HG02571 (cell line): ENCODE data around the gene TTC33.

ENCODE experiments used
- ATAC-seq: cut with Tn5 transposase; IDR thresholded peaks from one replicate; pipeline ENCODE4 v1.9.1; 2021; ENCODE audit warnings: mild to moderate bottlenecking, moderate library complexity; ENCODE audit not compliant: unreplicated experiment

TTC33 gene

DNA sequence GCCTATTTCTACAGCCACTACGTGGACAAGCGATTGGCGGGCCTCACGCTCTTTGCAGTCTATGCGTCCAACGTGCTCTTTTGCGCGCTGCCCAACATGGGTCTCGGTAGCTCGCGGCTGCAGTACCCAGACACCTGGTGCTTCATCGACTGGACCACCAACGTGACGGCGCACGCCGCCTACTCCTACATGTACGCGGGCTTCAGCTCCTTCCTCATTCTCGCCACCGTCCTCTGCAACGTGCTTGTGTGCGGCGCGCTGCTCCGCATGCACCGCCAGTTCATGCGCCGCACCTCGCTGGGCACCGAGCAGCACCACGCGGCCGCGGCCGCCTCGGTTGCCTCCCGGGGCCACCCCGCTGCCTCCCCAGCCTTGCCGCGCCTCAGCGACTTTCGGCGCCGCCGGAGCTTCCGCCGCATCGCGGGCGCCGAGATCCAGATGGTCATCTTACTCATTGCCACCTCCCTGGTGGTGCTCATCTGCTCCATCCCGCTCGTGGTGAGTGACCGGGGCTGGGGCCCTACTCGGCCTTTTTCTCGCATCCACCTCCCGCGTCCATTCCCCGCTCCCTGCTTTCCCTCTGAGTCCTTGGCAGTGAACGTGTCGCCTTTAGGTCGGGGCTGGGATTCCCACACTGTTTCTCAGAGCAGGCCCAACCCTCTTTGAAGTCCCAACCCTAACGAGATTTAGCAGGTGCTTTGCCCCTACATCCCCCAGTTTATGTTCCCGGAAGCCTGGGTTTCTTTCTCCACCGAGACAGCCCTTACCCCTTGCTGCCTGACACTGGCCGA lies 74.2 kb downstream of the TTC33 start:
- ATAC-seq, result no peak

DNA sequence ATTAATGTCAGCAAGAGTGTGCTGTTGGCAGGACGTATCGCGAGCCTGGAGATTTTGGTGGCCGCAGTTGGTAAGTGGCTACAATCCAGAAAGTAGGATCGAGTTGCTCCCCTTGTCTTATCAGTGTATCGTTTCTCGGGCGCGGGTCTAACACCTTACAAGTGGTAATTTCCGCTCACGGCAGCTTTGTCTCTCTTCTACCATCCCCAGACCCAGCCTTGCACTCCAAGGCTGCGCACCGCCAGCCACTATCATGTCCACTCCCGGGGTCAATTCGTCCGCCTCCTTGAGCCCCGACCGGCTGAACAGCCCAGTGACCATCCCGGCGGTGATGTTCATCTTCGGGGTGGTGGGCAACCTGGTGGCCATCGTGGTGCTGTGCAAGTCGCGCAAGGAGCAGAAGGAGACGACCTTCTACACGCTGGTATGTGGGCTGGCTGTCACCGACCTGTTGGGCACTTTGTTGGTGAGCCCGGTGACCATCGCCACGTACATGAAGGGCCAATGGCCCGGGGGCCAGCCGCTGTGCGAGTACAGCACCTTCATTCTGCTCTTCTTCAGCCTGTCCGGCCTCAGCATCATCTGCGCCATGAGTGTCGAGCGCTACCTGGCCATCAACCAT lies 74.9 kb downstream of the TTC33 start:
- ATAC-seq, result no peak

DNA sequence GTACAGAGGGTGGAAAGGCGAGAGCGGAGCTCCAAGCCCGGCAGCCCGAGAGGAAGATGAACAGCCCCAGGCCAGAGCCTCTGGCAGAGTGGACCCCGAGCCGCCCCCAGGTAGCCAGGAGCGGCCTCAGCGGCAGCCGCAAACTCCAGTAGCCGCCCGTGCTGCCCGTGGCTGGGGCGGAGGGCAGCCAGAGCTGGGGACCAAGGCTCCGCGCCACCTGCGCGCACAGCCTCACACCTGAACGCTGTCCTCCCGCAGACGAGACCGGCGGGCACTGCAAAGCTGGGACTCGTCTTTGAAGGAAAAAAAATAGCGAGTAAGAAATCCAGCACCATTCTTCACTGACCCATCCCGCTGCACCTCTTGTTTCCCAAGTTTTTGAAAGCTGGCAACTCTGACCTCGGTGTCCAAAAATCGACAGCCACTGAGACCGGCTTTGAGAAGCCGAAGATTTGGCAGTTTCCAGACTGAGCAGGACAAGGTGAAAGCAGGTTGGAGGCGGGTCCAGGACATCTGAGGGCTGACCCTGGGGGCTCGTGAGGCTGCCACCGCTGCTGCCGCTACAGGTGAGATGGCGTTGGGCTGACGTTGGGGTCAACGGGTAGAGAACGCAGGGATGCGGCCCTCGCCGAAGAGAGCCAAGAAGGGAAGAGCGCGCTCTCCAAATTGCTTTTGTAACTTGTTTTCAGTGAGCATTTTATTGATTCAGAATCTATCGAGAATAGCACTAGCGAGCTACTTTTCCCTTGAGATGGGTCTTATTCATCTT lies 75.7 kb downstream of the TTC33 start, which contains the start of gene PTGER4:
TSS of gene PTGER4 (plus strand) at position 3 of the 769 bp plus-strand sequence. CDS start 1,079 bp downstream, outside the sequence.
- peak; percentile 33 for ATAC-seq

DNA sequence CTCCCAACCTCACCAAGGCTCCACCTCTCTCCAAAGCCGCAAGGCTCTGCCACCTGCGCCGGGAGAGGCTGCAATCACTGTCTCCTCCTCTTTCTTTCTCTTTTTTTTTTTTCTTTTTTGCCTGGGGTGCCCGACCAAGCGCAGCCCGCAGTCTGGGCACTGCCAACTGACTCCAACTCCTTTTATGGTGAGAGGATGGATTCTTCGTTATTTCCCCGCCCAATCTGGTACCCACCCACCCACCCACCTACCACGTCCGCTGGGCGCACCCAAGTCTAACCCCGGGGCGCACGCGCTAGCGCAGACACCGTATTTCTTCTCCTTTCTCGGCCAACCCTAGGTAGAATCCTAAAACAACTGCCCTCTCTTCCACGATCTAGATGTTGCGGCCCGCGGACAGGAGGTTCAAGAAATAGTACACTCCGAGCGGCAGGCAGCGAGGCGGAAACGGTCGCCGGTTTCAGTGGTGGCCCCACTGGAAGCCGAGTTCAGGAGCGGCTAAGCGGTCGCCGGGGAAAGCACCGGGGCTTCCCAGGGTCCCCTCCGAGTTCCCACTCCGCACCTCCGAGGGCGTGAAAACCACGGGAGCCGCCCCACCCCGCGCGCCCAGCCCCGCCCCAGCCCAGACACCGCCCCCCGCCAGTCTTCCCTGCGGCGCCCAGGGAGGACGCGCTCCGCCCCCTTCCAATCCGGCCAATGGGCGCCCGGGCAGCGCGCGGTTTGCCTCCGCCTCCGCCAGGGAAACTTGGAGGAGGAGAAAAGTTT lies 76.4 kb downstream of the TTC33 start:
- ATAC-seq, result peak; percentile 80

DNA sequence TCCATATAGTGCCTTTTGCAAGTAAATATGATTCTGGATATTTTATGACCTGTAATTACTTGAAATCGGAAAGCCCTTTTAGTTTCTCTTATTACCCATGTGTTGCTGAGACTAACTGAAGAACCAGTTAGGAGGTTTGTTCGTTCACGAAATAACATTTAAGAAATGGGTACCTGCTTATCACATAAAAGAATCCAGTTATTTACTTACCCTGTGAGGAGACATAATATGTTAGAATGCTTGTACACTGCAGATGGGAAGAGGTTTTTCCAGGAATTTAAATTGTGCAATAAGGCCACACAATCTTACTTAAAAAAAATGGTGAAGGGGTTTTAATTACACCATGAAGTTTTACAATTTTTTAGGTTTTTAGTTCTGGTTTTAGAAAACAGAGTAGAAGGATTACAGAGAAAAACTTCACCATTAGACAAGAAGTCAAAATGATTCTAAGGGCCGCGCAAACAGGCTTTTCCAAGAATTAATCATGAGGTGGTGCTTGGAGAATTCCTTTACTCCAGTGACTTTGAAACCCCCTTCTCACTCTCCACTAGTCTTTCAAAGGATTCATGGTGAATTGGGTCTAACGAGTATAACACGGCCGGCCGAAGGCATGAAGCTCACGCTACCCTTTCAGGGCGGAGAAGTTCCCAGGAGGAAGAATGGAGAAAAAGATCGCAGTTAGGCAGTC lies 77.2 kb downstream of the TTC33 start:
- ATAC-seq, result no peak

DNA sequence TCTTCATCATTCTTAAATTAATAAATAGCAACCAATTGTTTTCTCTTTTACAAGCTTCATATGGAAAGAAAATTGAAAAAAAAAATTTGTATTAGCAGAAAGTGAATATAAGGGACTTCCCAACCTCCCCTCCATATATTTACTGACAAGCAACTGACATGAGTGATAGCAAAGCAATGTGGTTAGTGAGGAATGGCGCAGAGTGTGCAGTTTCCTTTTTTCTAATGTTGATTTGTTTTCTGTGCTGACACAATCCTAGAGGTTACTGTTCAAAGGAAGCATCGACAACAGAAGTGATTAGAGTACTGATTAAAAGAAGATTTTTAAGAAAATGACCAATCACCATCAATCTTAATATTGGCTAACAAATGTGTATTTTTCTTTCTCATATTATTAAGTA lies 77.7 kb downstream of the TTC33 start:
- no peak for ATAC-seq

DNA sequence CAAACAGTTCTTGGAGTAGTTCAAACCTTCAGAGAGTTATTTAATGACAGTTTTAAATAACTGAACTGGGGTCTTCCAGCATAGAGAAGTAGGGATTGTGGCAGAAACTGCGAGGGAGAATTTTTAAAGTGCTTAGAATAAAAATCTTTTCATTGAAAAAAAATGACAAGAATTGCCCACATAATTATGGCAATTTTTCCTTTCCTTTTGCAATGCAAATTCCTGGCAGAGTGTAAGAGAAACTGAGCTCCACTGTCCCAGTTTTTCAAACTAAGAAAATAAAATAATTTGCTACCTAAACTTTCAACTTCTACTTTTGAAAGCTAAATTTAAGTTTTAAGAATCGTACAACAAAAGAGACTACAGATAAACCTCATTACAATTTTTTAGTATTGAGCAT lies 78.3 kb downstream of the TTC33 start:
- ATAC-seq, result no peak

DNA sequence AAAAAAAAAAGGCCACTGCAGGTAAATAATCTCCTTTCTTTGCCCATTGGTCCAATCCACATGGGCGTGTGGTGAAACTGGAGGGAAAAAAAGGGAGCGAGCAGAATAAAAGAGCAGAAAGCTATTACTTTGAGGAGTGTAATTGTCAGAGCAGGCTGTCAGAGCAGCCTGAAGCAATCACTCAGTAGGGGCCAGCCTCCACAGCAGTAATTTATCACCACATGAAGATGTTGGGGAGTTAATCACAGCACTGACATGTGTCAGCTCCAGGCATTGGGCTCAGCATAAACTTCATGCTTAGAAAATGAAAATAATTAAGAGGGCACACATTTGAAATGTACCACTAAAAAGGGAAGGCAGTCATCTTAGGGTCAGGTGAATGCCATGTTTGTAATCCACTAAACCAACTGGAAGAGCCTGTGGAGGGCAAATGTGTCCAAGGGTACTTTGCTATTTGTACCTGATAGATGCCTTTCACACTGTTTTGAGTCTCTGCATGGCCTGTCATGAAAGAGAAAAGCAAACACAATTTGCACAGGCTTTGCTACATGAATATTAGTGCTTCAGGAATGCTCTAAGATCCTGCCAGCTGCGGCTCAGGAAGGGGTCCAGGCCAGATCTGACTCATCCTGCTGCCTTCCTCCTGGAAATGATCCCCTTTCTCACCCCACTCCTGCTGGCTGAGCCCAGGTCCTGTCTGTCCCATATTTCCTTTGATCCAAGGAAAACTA lies 79.0 kb downstream of the TTC33 start:
- no peak for ATAC-seq

DNA sequence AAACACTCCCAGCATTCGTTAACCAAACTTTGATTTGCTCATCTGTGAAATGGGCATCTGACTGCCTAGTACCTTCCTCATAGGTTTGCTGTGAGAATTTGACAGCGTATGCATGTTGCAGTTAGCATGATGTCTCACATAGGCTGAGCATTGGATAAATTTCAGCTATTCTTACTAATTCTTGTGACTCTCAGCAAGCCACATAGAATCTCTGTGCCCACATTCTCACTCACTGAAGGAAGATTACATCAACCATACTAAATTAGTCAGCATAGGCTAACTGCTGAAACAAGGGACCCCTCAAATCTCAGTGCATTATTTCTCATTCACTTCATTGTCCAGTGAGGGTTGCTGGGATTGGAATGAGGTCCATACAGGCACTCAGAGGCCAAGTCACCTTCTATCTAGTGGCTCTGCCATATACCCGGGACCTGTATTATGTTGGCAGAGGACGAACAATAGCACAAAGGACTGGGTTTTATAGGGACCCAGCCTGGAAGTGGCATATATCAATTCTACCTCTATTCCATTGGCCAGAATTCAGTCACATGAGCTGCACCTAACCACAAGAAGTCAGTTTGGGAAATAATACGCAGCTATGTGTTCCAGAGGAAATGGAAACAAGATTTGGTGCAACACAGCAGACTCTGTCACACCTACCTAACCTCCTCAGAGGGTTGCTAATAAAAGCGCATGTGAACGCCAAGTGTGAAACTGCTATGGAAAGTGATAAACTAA lies 80.2 kb downstream of the TTC33 start:
- ATAC-seq, result no peak

DNA sequence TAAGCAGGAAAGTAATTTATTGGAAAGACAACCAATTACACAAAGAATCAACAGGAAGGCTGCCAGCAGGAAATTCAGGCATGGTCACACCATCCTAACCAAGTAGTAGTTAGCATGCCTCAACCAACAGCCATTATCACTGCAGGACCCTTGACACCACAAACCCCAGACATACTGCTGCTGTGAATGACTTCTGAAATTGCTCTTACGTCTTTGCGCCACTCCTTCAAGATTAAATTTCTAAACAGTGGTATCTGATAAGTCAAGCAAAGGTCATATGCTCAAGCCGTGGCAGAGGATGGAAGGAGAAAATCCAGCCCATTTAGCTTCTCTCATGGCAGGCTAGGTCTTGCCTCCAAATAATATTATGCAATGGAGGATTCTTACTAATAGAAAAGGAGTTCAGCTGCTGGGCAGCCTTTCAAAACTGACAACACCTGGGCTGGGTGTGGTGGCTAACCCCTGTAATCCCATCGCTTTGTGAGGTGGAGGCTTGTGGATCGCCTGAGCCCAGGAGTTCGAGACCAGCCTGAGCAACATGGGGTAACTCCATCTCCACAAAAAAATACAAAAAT lies 81.0 kb downstream of the TTC33 start:
- ATAC-seq, result no peak

DNA sequence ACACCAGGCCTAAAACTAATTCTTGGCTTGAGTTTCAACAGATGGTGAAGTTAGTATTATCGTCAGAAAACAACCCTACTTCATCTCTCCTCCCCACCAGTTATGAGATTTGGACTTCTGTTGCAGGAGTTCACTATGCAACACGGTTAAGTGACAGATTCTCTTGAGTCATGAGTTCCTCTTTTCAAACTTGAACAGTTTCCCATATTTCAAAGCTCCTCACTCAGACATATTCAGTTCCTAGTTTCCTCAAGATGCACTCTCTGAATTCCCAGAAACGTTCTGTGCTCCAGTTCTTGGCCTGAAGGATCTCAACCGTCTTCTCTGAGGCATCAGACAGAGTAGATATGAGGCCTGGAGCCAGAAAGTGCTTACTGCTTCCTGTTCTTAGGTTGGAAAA lies 83.3 kb downstream of the TTC33 start:
- no peak for ATAC-seq

DNA sequence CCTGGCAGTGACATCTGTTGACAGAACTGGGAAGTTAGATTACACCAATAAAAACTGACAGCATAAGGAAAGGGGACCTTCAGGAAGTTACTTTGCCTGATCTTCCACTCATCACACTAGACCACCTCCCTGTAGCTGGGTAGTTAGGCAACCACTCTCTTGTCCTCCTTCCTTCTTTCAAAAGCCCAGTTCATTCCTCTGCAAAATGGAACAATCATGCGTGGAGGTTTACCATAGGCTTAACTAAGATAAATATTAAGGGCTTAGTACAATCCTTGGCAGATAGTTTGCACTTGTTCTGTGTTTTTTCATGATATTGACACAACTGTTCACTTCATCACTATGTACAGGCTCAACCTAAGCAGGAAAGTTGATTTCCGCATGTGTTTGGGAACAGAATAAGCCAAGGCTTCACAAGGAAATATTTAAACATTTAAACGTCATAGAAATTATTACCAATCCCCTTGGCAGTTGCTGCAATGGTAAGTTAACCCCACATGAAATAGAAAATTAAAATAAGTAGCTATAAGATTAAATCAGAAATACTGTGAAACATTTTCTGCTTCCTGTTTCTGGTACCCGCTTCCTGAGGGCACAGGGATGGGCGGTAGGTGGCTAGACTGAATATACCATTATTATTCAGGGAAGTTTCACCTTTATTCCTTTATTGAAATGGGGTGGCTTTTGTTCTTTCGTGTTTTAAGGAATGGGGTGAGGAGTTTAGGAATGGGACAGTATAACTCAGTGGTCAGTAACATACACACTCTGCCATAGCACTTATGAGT lies 86.0 kb downstream of the TTC33 start:
- ATAC-seq, result no peak

DNA sequence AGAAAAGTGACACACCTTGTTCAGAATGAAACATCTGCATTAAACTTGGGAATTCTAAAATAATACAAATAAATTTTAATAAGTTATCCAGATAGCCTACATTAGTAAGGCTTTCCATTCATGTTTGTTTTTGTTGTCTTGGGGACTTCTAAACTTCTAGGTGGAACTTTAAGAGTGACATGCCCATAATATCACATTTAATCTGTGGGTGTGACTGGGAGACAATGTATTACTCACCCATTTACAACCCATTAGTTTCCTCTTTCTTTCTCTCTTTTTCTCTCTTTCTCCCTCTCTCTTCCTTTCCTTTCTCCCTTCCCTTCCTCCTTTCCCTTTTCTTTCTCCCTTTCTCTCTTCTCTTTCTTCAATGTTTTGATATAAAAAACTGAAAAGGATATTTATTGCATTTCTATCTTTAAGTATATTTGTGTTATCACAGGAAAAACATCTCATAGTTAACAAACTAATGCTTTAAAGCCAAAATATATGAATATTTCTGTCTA lies 88.5 kb downstream of the TTC33 start:
- no peak for ATAC-seq

DNA sequence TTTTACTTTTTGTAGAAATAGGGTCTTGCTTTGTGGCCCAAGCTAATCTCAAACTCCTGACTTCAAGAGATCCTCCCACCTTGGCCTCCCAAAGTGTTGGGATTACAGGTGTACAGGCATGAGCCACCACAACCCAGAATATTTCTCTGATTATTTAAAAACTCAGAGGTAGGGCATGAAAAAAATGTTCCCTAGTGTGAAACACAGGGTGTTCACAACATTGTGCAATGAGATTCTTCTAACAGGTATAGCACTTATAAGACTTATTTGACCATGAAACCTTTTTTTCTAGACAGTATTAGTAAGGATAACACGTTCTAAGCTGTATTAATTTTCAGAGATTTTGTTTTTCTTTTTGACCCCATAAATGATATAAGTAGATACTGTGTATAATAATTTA lies 89.1 kb downstream of the TTC33 start:
- ATAC-seq, result no peak

DNA sequence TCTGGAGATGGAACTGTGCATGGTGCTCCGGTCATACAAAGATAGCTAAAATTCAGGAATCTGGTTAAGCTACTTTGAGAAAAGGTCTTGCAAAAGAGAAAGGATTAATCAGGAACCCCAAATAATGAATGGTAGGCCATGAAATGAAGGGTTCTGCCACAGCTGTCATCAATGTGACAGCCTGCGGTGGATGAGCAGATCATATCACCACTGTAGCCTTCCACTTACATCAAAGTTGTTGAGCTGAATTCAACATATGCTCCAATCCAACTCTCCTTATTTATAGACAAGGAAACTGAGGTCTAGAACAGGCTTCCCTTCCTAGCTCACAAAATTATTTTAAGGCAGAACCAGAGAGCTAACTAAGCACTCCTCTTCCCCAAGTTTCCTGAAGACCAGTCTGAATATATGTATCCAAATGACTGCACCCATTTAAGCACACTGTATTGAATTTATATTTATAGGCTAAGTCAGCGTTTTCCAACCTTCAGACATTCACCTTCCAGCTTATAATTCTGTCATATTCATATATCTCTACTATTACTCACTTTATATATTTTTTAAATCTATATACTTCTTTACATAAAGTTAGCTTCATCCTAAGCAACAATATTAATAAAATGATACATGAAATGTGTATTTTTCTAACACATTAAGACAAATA lies 90.0 kb downstream of the TTC33 start:
- ATAC-seq, result no peak

DNA sequence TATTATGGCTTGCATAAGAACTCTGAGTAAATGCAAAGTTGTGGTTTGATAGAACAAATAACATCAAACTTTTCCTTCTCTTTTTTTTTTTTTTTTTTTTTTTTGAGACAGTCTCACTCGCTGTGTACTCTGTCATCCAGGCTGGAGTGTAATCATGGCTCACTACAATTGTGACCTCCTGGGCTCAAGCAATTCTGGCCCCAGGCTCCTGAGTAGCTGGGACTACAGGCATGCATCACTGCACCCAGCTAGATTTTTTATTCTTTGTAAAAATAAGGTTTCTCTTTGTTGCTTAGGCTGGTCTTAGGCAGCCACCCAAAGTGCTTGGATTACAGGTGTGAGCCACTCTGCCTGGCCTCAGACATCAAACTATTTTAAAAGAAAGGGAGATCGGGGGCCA lies 95.0 kb downstream of the TTC33 start:
- ATAC-seq, result no peak

DNA sequence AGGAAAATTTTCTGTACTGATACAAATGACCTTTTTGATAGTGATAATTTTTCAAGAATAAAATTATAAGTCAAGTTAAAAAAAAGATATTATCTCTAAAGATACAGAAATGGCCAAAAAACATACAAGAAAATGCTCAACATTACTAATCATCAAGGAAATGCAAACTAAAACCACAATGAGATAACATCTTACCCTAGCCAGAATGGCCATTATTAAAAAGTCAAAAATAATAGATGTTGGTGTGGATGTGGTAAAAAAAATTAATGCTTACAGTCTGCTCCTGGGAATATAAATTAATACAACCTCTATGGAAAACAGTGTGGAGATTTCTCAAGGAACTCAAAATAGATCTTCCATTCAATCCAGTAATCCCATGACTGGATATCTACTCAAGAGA lies 99.0 kb downstream of the TTC33 start:
- ATAC-seq, result no peak
